SU-DHL-6 (cell line): ENCODE measurements around the gene IVD.

ENCODE experiments used
- EZH2phosphoT487 ChIP-seq: fragments of 200-600 bp; sonication (generic), shearing (Covaris generic); conservative IDR thresholded peaks from 2 replicates; pipeline ENCODE4 v1.6.1; 2018; ENCODE audit warnings: mild to moderate bottlenecking, antibody characterized with exemption, low read length, moderate library complexity, mixed read lengths
- TF ChIP-seq, protein P1 (sequence below): fragments of 200-600 bp; sonication (generic); IDR thresholded peaks from one replicate; pipeline ENCODE4 v1.5.1; 2017; ENCODE audit warnings: antibody characterized with exemption, mild to moderate bottlenecking, low read length, moderate library complexity; ENCODE audit not compliant: insufficient read depth, poor library complexity, severe bottlenecking

DNA sequence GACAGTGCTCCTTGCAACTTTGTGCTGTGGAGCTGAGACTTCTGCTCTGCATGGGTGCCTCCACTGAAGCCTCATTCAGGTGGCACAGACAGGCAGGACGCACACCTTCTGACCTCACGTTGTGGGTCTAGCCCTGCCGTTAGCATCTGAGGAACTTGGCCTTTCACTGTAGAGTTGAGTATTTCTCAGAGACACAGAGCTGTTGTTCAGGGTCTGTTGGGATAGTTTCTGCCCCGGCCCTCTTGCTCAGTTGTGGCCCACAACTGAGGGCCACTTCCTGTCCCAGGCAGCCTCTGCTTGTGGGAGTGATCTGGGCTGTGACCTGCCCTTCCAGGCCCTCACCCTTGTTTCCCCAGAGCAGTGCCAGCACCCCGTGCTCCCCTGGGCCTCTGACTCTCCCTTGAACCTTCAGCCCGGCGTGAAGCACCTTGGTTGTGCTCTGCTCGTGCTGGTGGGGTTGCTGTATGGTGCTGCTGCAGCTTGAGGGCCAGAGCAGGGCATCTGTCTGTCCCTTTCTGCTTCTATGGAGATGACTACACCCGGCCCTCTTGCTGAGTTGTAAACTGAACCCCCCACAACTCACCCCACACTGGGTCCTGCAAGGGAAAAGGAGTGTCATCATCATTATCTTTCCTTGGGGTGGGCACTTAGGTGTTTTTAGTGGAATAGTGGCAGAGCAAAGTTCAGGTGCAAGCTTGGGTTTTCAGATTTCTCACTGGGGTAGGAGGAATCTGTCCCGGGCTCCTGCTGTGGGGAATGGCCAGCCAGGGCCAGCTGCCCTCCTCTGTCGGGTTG is 46.9 kb downstream of the IVD start:
- TF ChIP-seq, protein P1, sequence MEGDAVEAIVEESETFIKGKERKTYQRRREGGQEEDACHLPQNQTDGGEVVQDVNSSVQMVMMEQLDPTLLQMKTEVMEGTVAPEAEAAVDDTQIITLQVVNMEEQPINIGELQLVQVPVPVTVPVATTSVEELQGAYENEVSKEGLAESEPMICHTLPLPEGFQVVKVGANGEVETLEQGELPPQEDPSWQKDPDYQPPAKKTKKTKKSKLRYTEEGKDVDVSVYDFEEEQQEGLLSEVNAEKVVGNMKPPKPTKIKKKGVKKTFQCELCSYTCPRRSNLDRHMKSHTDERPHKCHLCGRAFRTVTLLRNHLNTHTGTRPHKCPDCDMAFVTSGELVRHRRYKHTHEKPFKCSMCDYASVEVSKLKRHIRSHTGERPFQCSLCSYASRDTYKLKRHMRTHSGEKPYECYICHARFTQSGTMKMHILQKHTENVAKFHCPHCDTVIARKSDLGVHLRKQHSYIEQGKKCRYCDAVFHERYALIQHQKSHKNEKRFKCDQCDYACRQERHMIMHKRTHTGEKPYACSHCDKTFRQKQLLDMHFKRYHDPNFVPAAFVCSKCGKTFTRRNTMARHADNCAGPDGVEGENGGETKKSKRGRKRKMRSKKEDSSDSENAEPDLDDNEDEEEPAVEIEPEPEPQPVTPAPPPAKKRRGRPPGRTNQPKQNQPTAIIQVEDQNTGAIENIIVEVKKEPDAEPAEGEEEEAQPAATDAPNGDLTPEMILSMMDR, result no peak
- no peak for TF ChIP-seq EZH2phosphoT487
